Vagina (tissue), 2 donors: ENCODE results near the gene ABCB8. TPM values are rescaled to one million over a fixed set of nuclear protein-coding genes. Genes with fewer than 3 reads are reported as not detected.

Experiments used
- DNase-seq, 2 donors: peaks; one replicate each; pipeline ENCODE4 v3.0.0-alpha.2; 2017; ENCODE audit errors: extremely low spot score in 2 of 2
- H3K27ac ChIP-seq: fragments of 200-600 bp; sonication (generic); one replicate; pipeline ENCODE4 v1.5.1; 2019
- H3K27me3 ChIP-seq: fragments of 200-600 bp; sonication (generic); one replicate; pipeline ENCODE4 v1.5.1; 2019
- H3K36me3 ChIP-seq, 2 donors: fragments of 200-600 bp; sonication (generic); one replicate each; pipeline ENCODE4 v1.5.1; 2017 to 2019
- H3K4me1 ChIP-seq: fragments of 200-600 bp; sonication (generic); one replicate; pipeline ENCODE4 v1.5.1; 2019
- H3K4me3 ChIP-seq, 2 donors: fragments of 200-600 bp; sonication (generic); 1 replicate in 1 of 2; 2 replicates in 1 of 2; pipeline ENCODE4 v1.5.1; 2016 to 2019
- H3K9me3 ChIP-seq: fragments of 200-600 bp; sonication (generic); one replicate; pipeline ENCODE4 v1.5.1; 2019
- CTCF ChIP-seq, 3 experiments: fragments of 450-650 bp in 2 of 3; fragments of 200-600 bp in 1 of 3; sonication (generic) in 1 of 3; IDR thresholded peaks; one replicate each; pipeline ENCODE4 v1.5.1; 2017 to 2019; ENCODE audit warnings: antibody characterized with exemption in 3 of 3, mild to moderate bottlenecking in 2 of 3, moderate library complexity in 2 of 3
- POLR2A ChIP-seq, 2 donors: fragments of 450-650 bp; IDR thresholded peaks; one replicate each; pipeline ENCODE4 v1.6.1; 2017; ENCODE audit warnings: antibody characterized with exemption in 2 of 2, mild to moderate bottlenecking in 2 of 2, moderate library complexity in 2 of 2
- POLR2AphosphoS5 ChIP-seq, 2 donors: sonication (generic); formaldehyde crosslinking; IDR thresholded peaks; one replicate each; pipeline ENCODE4 v1.9.0; 2017; ENCODE audit warnings: antibody characterized with exemption in 2 of 2, mild to moderate bottlenecking in 2 of 2, low read depth in 1 of 2; ENCODE audit not compliant: insufficient read depth in 1 of 2
- intact Hi-C: fragments of 100-400 bp; cut with DNase I; formaldehyde crosslinking; loops from one replicate; pipeline ENCODE4 v1.15.1; 2023
- total RNA-seq: library from RNA; depleted of rRNA; stranded (reverse); fragments of >200 nt; gene quantifications from one replicate; pipeline ENCODE4 v1.2.3, GENCODE V29; 2016

Gene ABCB8
- total RNA-seq, 1 donor from 2014 or later: 38.3 TPM

GRCh38 chr7:151058781-151059366 lies 30.6 kb downstream of the ABCB8 start:
- Histone ChIP-seq H3K27me3 (no peaks in the 10 kb centered on the region), H3K9me3 (no peaks in the 10 kb centered on the region), H3K27ac (peak overlapping the region; percentile 99), H3K36me3 (no peaks in the 10 kb centered on the region), H3K4me1 (peaks cover 63% of the 10 kb centered on the region), H3K4me3 (peak overlapping the region; percentile 87 to 91)
- TF ChIP-seq POLR2AphosphoS5 (IDR thresholded peaks at IDR 0.05; ENCODE audit: insufficient read depth in 1 of 2, low read depth in 1 of 2) (no peak), CTCF (IDR thresholded peaks at IDR 0.05) (no peak), POLR2A (IDR thresholded peaks at IDR 0.05) (no peak)
- DNase-seq: no peak
- intact Hi-C loops: loop anchor here (2.0 to 10.0 kb wide), 2 partner anchors 28 to 176 kb away; partner anchors contain the start of genes AGAP3 and CHPF2

GRCh38 chr7:151059367-151060112 lies 31.3 kb downstream of the ABCB8 start, which contains the start of gene SLC4A2:
Gene SLC4A2 (plus strand): TSS chr7:151059589. CDS start chr7:151061988, 2,399 bp downstream.
- Histone ChIP-seq H3K4me3 (peak within 1 kb of the TSS; percentile 87 to 91), H3K36me3 (peaks cover 0 to 6% of the 10 kb centered on the region in 2 donors), H3K27ac (peak within 1 kb of the TSS; percentile 99), H3K27me3 (no peaks in the 10 kb centered on the region), H3K4me1 (peaks cover 63% of the 10 kb centered on the region), H3K9me3 (no peaks in the 10 kb centered on the region)
- intact Hi-C loops: loop anchor here (2.0 to 10.0 kb wide), 2 partner anchors 27 to 175 kb away; partner anchors contain the start of genes AGAP3 and CHPF2
- DNase-seq: no peak
- peak in 1 of 2 donors; percentile 28 for TF ChIP-seq POLR2A (IDR thresholded peaks at IDR 0.05)
- peak in 1 of 3 experiments; percentile 25 for TF ChIP-seq CTCF (IDR thresholded peaks at IDR 0.05)
- TF ChIP-seq POLR2AphosphoS5 (IDR thresholded peaks at IDR 0.05; ENCODE audit: insufficient read depth in 1 of 2, low read depth in 1 of 2): peak in 1 of 2 donors; percentile 75

GRCh38 chr7:151060113-151060415 lies 31.8 kb downstream of the ABCB8 start:
- Histone ChIP-seq H3K27me3 (no peaks in the 10 kb centered on the region), H3K4me1 (peaks cover 63% of the 10 kb centered on the region), H3K27ac (peak overlapping the region; percentile 99), H3K9me3 (no peaks in the 10 kb centered on the region), H3K36me3 (peaks cover 0 to 11% of the 10 kb centered on the region in 2 donors), H3K4me3 (peak overlapping the region; percentile 87 to 91)
- DNase-seq: no peak
- no peak for TF ChIP-seq POLR2AphosphoS5 (IDR thresholded peaks at IDR 0.05; ENCODE audit: insufficient read depth in 1 of 2, low read depth in 1 of 2)
- TF ChIP-seq CTCF (IDR thresholded peaks at IDR 0.05): peak in 1 of 3 experiments; percentile 5
- intact Hi-C loops: no loop called here

- intact Hi-C loops: no loop called here
- no peaks in the 10 kb centered on the region for H3K9me3 ChIP-seq
- no peak for DNase-seq
- no peak for TF ChIP-seq POLR2A (IDR thresholded peaks at IDR 0.05)
- TF ChIP-seq POLR2AphosphoS5 (IDR thresholded peaks at IDR 0.05; ENCODE audit: insufficient read depth in 1 of 2, low read depth in 1 of 2): no peak
- no peak for TF ChIP-seq CTCF (IDR thresholded peaks at IDR 0.05)
- peaks cover 63% of the 10 kb centered on the region for H3K4me1 ChIP-seq
- no peaks in the 10 kb centered on the region for H3K27me3 ChIP-seq
- peak overlapping the region; percentile 87 to 91 for H3K4me3 ChIP-seq
- peaks cover 0 to 17% of the 10 kb centered on the region in 2 donors for H3K36me3 ChIP-seq
- peak overlapping the region; percentile 99 for H3K27ac ChIP-seq
These were observed 32.4 kb downstream of the ABCB8 start for GRCh38 chr7:151060416-151061212.
